GM18867 (cell line): ENCODE measurements around the gene SULT1E1.

ENCODE experiments used
- ATAC-seq: cut with Tn5 transposase; IDR thresholded peaks from one replicate; pipeline ENCODE4 v1.9.1; 2021; ENCODE audit warnings: mild to moderate bottlenecking, moderate library complexity; ENCODE audit not compliant: unreplicated experiment

The SULT1E1 gene

GRCh38 chr4:69800599-69800998 lies 59.3 kb downstream of the SULT1E1 start:
- no peak for ATAC-seq

- ATAC-seq: no peak
These were observed 60.6 kb downstream of the SULT1E1 start for GRCh38 chr4:69799337-69799736.

GRCh38 chr4:69793732-69794131 lies 66.2 kb downstream of the SULT1E1 start:
- no peak for ATAC-seq
